Measurements from ENCODE around the gene WNT16.

DNA sequence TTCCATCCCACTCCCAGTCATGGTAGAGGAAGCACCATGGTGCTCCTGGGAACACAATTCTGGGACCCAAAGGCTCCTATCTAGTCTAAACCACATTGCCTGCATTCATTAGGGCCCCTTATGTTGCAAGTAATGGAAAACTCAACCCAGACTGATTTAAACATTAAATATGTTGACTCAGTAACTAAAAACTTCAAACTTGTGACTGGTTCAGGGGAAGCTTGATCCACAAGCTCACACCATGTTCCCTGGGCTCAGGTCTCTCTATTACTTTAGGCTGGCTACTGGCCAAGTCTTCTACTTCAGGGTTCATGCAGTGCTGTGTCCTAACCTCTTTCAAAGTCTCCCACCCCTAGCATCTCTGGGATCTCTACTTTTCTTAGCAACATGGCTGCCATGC, 13.1 kb downstream of the WNT16 start:
- TF ChIP-seq POLR2A (IDR thresholded peaks at IDR 0.05; ENCODE audit: extremely low read depth, insufficient read length): no peak
- no peak for TF ChIP-seq CTCF (IDR thresholded peaks at IDR 0.05; ENCODE audit: low read depth, low read length)

Measured in NB4 (cell line).